ENCODE measurements around the gene PITPNC1.

GRCh38 chr17:67500677-67501300, 123.7 kb downstream of the PITPNC1 start:
- TF ChIP-seq YY1 (IDR thresholded peaks at IDR 0.05; ENCODE audit: insufficient read depth, insufficient read length) (no peak), ZNF274 (IDR thresholded peaks at IDR 0.05; ENCODE audit: low read depth, low read length) (no peak)
